Esophagus muscularis mucosa (tissue), 4 donors: ENCODE data around the gene RFTN1. TPM values are rescaled to one million over a fixed set of nuclear protein-coding genes. Genes with fewer than 3 reads are reported as not detected.

Experiments
- DNase-seq: peaks from one replicate; pipeline ENCODE4 v3.0.0-alpha.2; 2017; ENCODE audit errors: extremely low spot score
- H3K27ac ChIP-seq, 4 donors: fragments of 200-600 bp; sonication (generic); replicated peaks in 1 of 4; 1 replicate in 3 of 4; 2 replicates in 1 of 4; pipeline ENCODE4 v1.5.1; 2016 to 2019; ENCODE audit warnings: mild to moderate bottlenecking in 1 of 4
- H3K27me3 ChIP-seq, 4 donors: fragments of 200-600 bp; sonication (generic); one replicate each; pipeline versions ENCODE4 v1.5.1 to v1.6.0; 2016 to 2019
- H3K36me3 ChIP-seq, 4 donors: fragments of 200-600 bp; sonication (generic); one replicate each; pipeline ENCODE4 v1.5.1; 2016 to 2019
- H3K4me1 ChIP-seq, 4 donors: fragments of 200-600 bp; sonication (generic); one replicate each; pipeline ENCODE4 v1.5.1; 2016 to 2019
- H3K4me3 ChIP-seq, 4 donors: fragments of 200-600 bp; sonication (generic); 1 replicate in 2 of 4; 2 replicates in 2 of 4; pipeline ENCODE4 v1.5.1; 2016 to 2019; ENCODE audit warnings: mild to moderate bottlenecking in 4 of 4, moderate library complexity in 1 of 4
- H3K9me3 ChIP-seq, 4 donors: fragments of 200-600 bp; sonication (generic); 1 replicate in 3 of 4; 2 replicates in 1 of 4; pipeline ENCODE4 v1.5.1; 2016 to 2019
- EP300 ChIP-seq: sonication (generic); formaldehyde crosslinking; IDR thresholded peaks from one replicate; pipeline ENCODE4 v1.6.1; 2017; ENCODE audit warnings: antibody characterized with exemption
- POLR2A ChIP-seq: fragments of 450-650 bp; IDR thresholded peaks from one replicate; pipeline ENCODE4 v1.6.1; 2017; ENCODE audit warnings: antibody characterized with exemption, moderate library complexity, mild to moderate bottlenecking, low read depth
- POLR2AphosphoS5 ChIP-seq, 2 donors: sonication (generic); formaldehyde crosslinking; IDR thresholded peaks; one replicate each; pipeline ENCODE4 v1.6.1; 2017; ENCODE audit warnings: antibody characterized with exemption in 2 of 2
- WGBS: methylation state at CpG from one replicate; pipeline ENCODE4 v1.1.5; 2018; 5-methylcytosine and 5-hydroxymethylcytosine counted together
- intact Hi-C: fragments of 100-400 bp; cut with DNase I; formaldehyde crosslinking; loops from one replicate; pipeline ENCODE4 v1.15.1; 2023
- total RNA-seq, 4 donors: library from RNA; depleted of rRNA; stranded (reverse); fragments of >200 nt; gene quantifications; one replicate each; pipeline versions ENCODE4 v1.1.0 to v1.2.1, GENCODE V29; 2016
- TF ChIP-seq, protein P1 (sequence below), 3 experiments: fragments of 200-600 bp in 2 of 3; fragments of 450-650 bp in 1 of 3; sonication (generic) in 2 of 3; IDR thresholded peaks; one replicate each; pipeline ENCODE4 v1.5.1; 2017 to 2019; ENCODE audit warnings: antibody characterized with exemption in 3 of 3, mild to moderate bottlenecking in 2 of 3, moderate library complexity in 1 of 3

Gene RFTN1
- total RNA-seq, 4 donors from 2014 or later, result 79.7 to 142 (median 104) TPM

DNA sequence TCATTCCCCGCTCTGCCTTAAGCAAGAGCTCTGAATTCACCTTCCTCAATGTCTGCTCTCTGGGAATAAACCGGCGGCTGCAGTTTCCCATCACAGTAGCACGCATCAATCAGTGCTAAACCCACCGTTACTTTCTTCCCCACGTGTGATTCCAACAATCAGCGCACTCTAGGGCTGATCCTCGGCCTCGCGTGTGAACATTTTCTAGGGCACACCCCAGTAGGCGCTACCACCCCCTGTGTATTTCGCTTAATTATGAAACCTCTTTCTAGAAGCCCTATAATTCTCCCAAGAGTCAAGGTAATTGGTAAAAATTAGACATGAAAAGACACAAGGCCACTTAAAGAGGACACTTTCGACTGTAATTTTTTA is 87.5 kb downstream of the RFTN1 start:
- Histone ChIP-seq H3K36me3 (peaks cover 0 to 3% (median 0%) of the 10 kb centered on the region in 4 donors), H3K9me3 (no peaks in the 10 kb centered on the region), H3K4me3 (no peak overlapping the region), H3K4me1 (peaks cover 15 to 40% (median 36%) of the 10 kb centered on the region in 4 donors), H3K27ac (no peak overlapping the region), H3K27me3 (no peaks in the 10 kb centered on the region)
- DNase-seq, result no peak
- intact Hi-C loops, result no loop called here
- TF ChIP-seq, protein P1, sequence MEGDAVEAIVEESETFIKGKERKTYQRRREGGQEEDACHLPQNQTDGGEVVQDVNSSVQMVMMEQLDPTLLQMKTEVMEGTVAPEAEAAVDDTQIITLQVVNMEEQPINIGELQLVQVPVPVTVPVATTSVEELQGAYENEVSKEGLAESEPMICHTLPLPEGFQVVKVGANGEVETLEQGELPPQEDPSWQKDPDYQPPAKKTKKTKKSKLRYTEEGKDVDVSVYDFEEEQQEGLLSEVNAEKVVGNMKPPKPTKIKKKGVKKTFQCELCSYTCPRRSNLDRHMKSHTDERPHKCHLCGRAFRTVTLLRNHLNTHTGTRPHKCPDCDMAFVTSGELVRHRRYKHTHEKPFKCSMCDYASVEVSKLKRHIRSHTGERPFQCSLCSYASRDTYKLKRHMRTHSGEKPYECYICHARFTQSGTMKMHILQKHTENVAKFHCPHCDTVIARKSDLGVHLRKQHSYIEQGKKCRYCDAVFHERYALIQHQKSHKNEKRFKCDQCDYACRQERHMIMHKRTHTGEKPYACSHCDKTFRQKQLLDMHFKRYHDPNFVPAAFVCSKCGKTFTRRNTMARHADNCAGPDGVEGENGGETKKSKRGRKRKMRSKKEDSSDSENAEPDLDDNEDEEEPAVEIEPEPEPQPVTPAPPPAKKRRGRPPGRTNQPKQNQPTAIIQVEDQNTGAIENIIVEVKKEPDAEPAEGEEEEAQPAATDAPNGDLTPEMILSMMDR (IDR thresholded peaks at IDR 0.05), result no peak
- TF ChIP-seq EP300, result no peak
- TF ChIP-seq POLR2A, result no peak
- no peak for TF ChIP-seq POLR2AphosphoS5 (IDR thresholded peaks at IDR 0.05)
- 92% methylated on average over 13 of the region's 13 CpGs for WGBS

- H3K4me3 ChIP-seq, result no peak overlapping the region
- H3K27me3 ChIP-seq, result no peaks in the 10 kb centered on the region
- H3K36me3 ChIP-seq, result no peaks in the 10 kb centered on the region
- no peak for DNase-seq
- H3K27ac ChIP-seq, result no peak overlapping the region
- intact Hi-C loops, result no loop called here
- TF ChIP-seq POLR2A (no peak), EP300 (no peak), POLR2AphosphoS5 (IDR thresholded peaks at IDR 0.05) (no peak)
- TF ChIP-seq, protein P1 (IDR thresholded peaks at IDR 0.05), result no peak
- 79% methylated on average over 12 of the region's 12 CpGs for WGBS
- H3K4me1 ChIP-seq, result peaks cover 17 to 36% (median 33%) of the 10 kb centered on the region in 4 donors
- no peaks in the 10 kb centered on the region for H3K9me3 ChIP-seq
These were observed 88.0 kb downstream of the RFTN1 start for GRCh38 chr3:16425398-16426028.

DNA sequence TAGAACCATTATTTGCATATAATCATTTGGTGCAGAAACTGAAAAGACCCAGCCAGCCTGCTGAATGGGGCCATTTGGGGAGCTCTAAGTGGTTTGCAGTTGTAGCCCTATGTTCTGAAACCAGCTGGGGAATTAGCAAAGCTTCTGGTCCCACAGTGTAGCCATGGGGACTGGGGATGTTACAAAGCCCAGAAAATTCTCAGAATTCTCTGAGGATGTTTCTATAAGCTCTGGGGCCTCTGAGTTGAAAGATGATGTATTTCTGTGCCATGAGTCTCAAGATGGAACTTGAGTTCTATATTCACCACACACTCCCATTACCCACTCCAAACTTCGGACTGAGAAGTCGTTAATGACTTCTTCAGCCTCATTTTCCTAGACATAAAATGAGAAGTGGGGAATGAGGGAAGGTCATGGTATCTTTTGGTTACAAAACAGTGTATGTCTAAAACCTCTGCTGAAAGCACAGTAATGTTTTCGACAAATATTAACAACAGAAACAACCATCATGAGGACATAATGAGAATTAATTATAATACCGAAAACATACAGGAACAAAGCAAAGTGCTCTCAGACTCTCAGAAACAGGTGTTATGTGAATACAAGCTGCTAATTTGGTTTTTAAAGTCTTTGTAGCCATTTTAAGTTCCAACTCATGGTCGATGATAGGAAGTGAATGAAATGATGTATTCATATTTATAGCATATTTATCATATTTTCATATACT is 89.4 kb downstream of the RFTN1 start:
- Histone ChIP-seq H3K27me3 (no peaks in the 10 kb centered on the region), H3K36me3 (no peaks in the 10 kb centered on the region), H3K4me3 (no peak overlapping the region), H3K9me3 (no peaks in the 10 kb centered on the region), H3K4me1 (peaks cover 27 to 38% (median 32%) of the 10 kb centered on the region in 4 donors), H3K27ac (no peak overlapping the region)
- no peak for TF ChIP-seq POLR2AphosphoS5 (IDR thresholded peaks at IDR 0.05)
- TF ChIP-seq POLR2A, result no peak
- no peak for TF ChIP-seq EP300
- TF ChIP-seq, protein P1 (IDR thresholded peaks at IDR 0.05), result no peak
- WGBS, result 94% methylated on average over 5 of the region's 5 CpGs
- intact Hi-C loops, result no loop called here
- DNase-seq, result no peak

DNA sequence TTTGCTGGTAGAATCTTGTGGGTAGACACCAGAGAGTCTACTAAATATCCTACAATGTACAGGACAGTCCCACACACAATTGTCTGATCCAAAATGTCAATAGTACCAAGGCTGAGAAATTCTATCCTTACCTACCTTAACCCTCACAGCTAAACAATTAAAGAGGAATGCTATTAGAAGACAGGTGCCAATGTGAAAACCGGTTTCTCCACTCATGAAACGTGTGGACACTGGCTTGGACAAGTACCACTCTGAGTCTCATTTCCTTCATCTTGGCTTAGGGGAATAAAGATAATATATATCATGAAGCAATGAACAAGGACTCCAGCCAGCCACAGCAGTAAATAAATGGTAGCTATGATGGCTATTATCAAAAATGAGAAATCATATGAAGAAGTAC is 90.2 kb downstream of the RFTN1 start:
- Histone ChIP-seq H3K27ac (no peak overlapping the region), H3K27me3 (no peaks in the 10 kb centered on the region), H3K9me3 (no peaks in the 10 kb centered on the region), H3K4me1 (peaks cover 32 to 44% (median 37%) of the 10 kb centered on the region in 4 donors), H3K36me3 (no peaks in the 10 kb centered on the region), H3K4me3 (no peak overlapping the region)
- 96% methylated on average over 2 of the region's 2 CpGs for WGBS
- intact Hi-C loops, result no loop called here
- TF ChIP-seq, protein P1 (IDR thresholded peaks at IDR 0.05), result no peak
- TF ChIP-seq EP300 (no peak), POLR2AphosphoS5 (IDR thresholded peaks at IDR 0.05) (no peak), POLR2A (no peak)
- DNase-seq, result no peak
